Uterus (tissue), 2 donors: ENCODE data around the gene SYT15B.
"Not testable (repeated sequence)": the region's sequence is repeated elsewhere in the genome, so short reads cannot be mapped to it uniquely, and the experiment has no call there.

Source experiments
- POLR2A ChIP-seq, 2 donors: fragments of 450-650 bp; IDR thresholded peaks; one replicate each; pipeline ENCODE4 v1.6.1; 2016; ENCODE audit warnings: antibody characterized with exemption in 2 of 2, mild to moderate bottlenecking in 1 of 2, moderate library complexity in 1 of 2
- TF ChIP-seq, protein P1 (sequence below), 4 experiments: fragments of 200-600 bp in 2 of 4; fragments of 450-650 bp in 2 of 4; sonication (generic) in 2 of 4; IDR thresholded peaks; one replicate each; pipeline ENCODE4 v1.5.1; 2016 to 2019; ENCODE audit warnings: antibody characterized with exemption in 4 of 4, mild to moderate bottlenecking in 2 of 4, moderate library complexity in 1 of 4

DNA sequence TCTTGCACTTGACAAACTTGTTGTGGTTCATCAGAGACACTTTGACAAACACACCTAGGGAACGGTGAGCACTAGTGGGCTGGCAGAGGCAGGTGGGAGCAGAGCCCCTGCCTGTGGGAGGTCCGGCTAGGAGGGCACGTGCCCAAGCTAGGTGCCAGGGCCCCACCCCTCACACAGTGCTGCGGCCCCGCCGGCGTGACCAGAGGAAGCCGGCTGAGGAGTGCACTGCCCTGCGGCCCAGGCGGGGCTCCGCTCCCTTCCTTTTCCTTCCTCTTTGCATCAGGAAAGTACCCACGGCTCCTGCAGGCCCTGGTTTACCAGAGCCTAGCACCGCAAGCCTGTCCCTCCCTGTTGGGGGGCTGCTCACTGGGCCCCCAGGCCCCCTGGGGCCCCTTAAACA, 7.2 kb downstream of the SYT15B start:
- TF ChIP-seq, protein P1, sequence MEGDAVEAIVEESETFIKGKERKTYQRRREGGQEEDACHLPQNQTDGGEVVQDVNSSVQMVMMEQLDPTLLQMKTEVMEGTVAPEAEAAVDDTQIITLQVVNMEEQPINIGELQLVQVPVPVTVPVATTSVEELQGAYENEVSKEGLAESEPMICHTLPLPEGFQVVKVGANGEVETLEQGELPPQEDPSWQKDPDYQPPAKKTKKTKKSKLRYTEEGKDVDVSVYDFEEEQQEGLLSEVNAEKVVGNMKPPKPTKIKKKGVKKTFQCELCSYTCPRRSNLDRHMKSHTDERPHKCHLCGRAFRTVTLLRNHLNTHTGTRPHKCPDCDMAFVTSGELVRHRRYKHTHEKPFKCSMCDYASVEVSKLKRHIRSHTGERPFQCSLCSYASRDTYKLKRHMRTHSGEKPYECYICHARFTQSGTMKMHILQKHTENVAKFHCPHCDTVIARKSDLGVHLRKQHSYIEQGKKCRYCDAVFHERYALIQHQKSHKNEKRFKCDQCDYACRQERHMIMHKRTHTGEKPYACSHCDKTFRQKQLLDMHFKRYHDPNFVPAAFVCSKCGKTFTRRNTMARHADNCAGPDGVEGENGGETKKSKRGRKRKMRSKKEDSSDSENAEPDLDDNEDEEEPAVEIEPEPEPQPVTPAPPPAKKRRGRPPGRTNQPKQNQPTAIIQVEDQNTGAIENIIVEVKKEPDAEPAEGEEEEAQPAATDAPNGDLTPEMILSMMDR (IDR thresholded peaks at IDR 0.05) = not testable (repeated sequence)
- not testable (repeated sequence) for TF ChIP-seq POLR2A (IDR thresholded peaks at IDR 0.05)
